Measurements from ENCODE around the gene HES5. TPM values are rescaled to one million over a fixed set of nuclear protein-coding genes. Genes with fewer than 3 reads are reported as not detected.

The HES5 gene
- total and polyA plus RNA-seq, 10 of the 15 experiments (the other 5 are each of a cell fraction or from before 2014, with no cell fraction given): 0.12 to 0.15 TPM; not detected in 8

GRCh38 chr1:2575801-2576663, 46.0 kb upstream of the HES5 start (continued):
- TF ChIP-seq ZZZ3 (IDR thresholded peaks at IDR 0.05; ENCODE audit: control insufficient read depth, insufficient read length, low read depth): no peak
- no peak for TF ChIP-seq NRF1 (conservative IDR thresholded peaks at IDR 0.05; ENCODE audit: low read depth, low read length)
- TF ChIP-seq LARP7 (IDR thresholded peaks at IDR 0.05): no peak
- no peak for TF ChIP-seq ASH2L (IDR thresholded peaks at IDR 0.05; ENCODE audit: borderline replicate concordance, low read depth)
- TF ChIP-seq STAT1 (conservative IDR thresholded peaks at IDR 0.05): 0 out of 2 replicates have a peak, but pooled peaks have one; percentile 68
- no peak for TF ChIP-seq NR2C2 (IDR thresholded peaks at IDR 0.05; ENCODE audit: borderline replicate concordance, control insufficient read depth, insufficient read length, low read depth)

- WGBS (ENCODE audit: insufficient coverage, insufficient replicate concordance, low lambda C conversion rate, missing lambda C conversion rate): 93% methylated on average over 9 of the region's 9 CpGs
- FAIRE-seq (no peak), DNase-seq (ENCODE audit: low read depth, low spot score) (no peak), ATAC-seq (no peak)
- H3K4me2 ChIP-seq (ENCODE audit: control insufficient read depth, insufficient read depth): no peak overlapping the region
- in situ Hi-C loops (cut with MboI) (no loop called here), intact Hi-C loops (cut with micrococcal nuclease; ENCODE audit: unreplicated experiment) (no loop called here)
- H3K4me1 ChIP-seq (ENCODE audit: control insufficient read depth, insufficient read depth, low read length): peaks cover 30% of the 10 kb centered on the region
- TF ChIP-seq RUNX3 (IDR thresholded peaks at IDR 0.05; ENCODE audit: low read length): no peak
- TF ChIP-seq IKZF2 (IDR thresholded peaks at IDR 0.05): no peak
- no peak for TF ChIP-seq MTA3 (IDR thresholded peaks at IDR 0.05; ENCODE audit: borderline replicate concordance, low read length)
- no peak for TF ChIP-seq E2F4 (IDR thresholded peaks at IDR 0.05; ENCODE audit: low read depth, low read length)
- TF ChIP-seq ZNF592 (IDR thresholded peaks at IDR 0.05): no peak
- RAD21 ChIA-PET (ENCODE audit: unreplicated experiment): no interaction called here
- H3K27ac ChIP-seq (ENCODE audit: control insufficient read depth, insufficient read depth): no peak overlapping the region
- CTCF ChIA-PET: interaction anchor here (1.9 kb wide), 1 partner anchor 18 kb away, joined by 6 read pairs; the partner anchor contains the start of gene TNFRSF14
- H2AFZ ChIP-seq (ENCODE audit: control insufficient read depth, low read depth, low read length): no peak overlapping the region
- no peaks in the 10 kb centered on the region for H4K20me1 ChIP-seq (ENCODE audit: control insufficient read depth, insufficient read depth)
- peaks cover 2% of the 10 kb centered on the region; the same call in 1 of the 3 replicates for H3K9me3 ChIP-seq (replicated peaks; ENCODE audit: control insufficient read depth, insufficient read depth, low read length)
- no peaks in the 10 kb centered on the region; the same call in 1 of the 2 replicates for H3K79me2 ChIP-seq (ENCODE audit: control insufficient read depth, insufficient read depth, low read length)
- H3K36me3 ChIP-seq (ENCODE audit: control insufficient read depth in 2 of 2, insufficient read depth in 2 of 2, low read length in 1 of 2): no peaks in the 10 kb centered on the region
- SMC1A ChIA-PET (ENCODE audit: uncharacterized antibody, unreplicated experiment): interaction anchor here (0.9 to 2.4 kb wide), 2 partner anchors 10 to 16 kb away, joined by 3 to 8 read pairs; no protein-coding TSS in a partner anchor
- no peak overlapping the region for H3K9ac ChIP-seq (ENCODE audit: control insufficient read depth, insufficient read depth, low read length)
- H3K27me3 ChIP-seq (replicated peaks in 1 of 2; ENCODE audit: control insufficient read depth in 2 of 2, insufficient read depth in 2 of 2, low read length in 1 of 2): no peaks in the 10 kb centered on the region
- no peak overlapping the region for H3K4me3 ChIP-seq
- POLR2A ChIA-PET: interaction anchor here (0.6 to 1.0 kb wide), 2 partner anchors 11 to 12 kb away, joined by 3 read pairs; no protein-coding TSS in a partner anchor
- BruUV-seq (replicated peaks): no TSS peak
These were observed 44.3 kb upstream of the HES5 start for GRCh38 chr1:2574350-2574749.
